ENCODE data around the gene FUNDC1.

- TF ChIP-seq EP300 (IDR thresholded peaks at IDR 0.05; ENCODE audit: borderline replicate concordance) (no peak), FOXM1 (IDR thresholded peaks at IDR 0.05; ENCODE audit: borderline replicate concordance, low read depth) (no peak), RAD21 (IDR thresholded peaks at IDR 0.05; ENCODE audit: low read depth) (no peak), YY1 (IDR thresholded peaks at IDR 0.05; ENCODE audit: low read depth) (no peak), NFIC (IDR thresholded peaks at IDR 0.05) (no peak), TAF1 (IDR thresholded peaks at IDR 0.05; ENCODE audit: low read depth) (no peak), MAX (IDR thresholded peaks at IDR 0.05) (no peak), USF1 (IDR thresholded peaks at IDR 0.05) (no peak)
Measured at GRCh38 chrX:44507292-44507691, 35.4 kb downstream of the FUNDC1 start.
